H9 (cell line): ENCODE measurements around the gene TPBG. TPM values are rescaled to one million over a fixed set of nuclear protein-coding genes. Genes with fewer than 3 reads are reported as not detected.

ENCODE experiments used
- DNase-seq: peaks from one replicate; pipeline ENCODE4 v3.0.0-alpha.2; 2017
- H2AFZ ChIP-seq: one replicate; pipeline ENCODE4 v1.6.1; 2013; ENCODE audit warnings: mild to moderate bottlenecking, low read length, control low read depth, moderate library complexity
- H2AK5ac ChIP-seq: 2 replicates; pipeline ENCODE4 v1.6.1; 2013; ENCODE audit warnings: low read length, control low read depth, mixed read lengths; ENCODE audit not compliant: insufficient read length
- H2BK120ac ChIP-seq: one replicate; pipeline ENCODE4 v1.6.1; 2013; ENCODE audit warnings: low read depth, mild to moderate bottlenecking, low read length, control low read depth, inconsistent platforms; ENCODE audit not compliant: poor library complexity, severe bottlenecking
- H2BK12ac ChIP-seq: 2 replicates; pipeline ENCODE4 v1.6.1; 2013; ENCODE audit warnings: low read length, control low read depth, mixed read lengths, low read depth; ENCODE audit not compliant: insufficient read length
- H2BK15ac ChIP-seq: 2 replicates; pipeline ENCODE4 v1.6.1; 2013; ENCODE audit warnings: low read depth, low read length, control low read depth
- H2BK20ac ChIP-seq: one replicate; pipeline ENCODE4 v1.6.1; 2013; ENCODE audit warnings: low read depth, mild to moderate bottlenecking, low read length, control low read depth, inconsistent platforms; ENCODE audit not compliant: poor library complexity, severe bottlenecking
- H2BK5ac ChIP-seq: 2 replicates; pipeline ENCODE4 v1.6.1; 2013; ENCODE audit warnings: low read length, control low read depth, mixed read lengths; ENCODE audit not compliant: insufficient read length
- H3K14ac ChIP-seq: 2 replicates; pipeline ENCODE4 v1.6.1; 2013; ENCODE audit warnings: low read length, control low read depth; ENCODE audit not compliant: insufficient read depth
- H3K18ac ChIP-seq: 2 replicates; pipeline ENCODE4 v1.6.1; 2013; ENCODE audit warnings: low read depth, mild to moderate bottlenecking, mixed read lengths, low read length, control low read depth; ENCODE audit not compliant: insufficient read length
- H3K23ac ChIP-seq: 2 replicates; pipeline ENCODE4 v1.6.1; 2013; ENCODE audit warnings: low read length, control low read depth, mixed read lengths, low read depth; ENCODE audit not compliant: insufficient read length
- H3K23me2 ChIP-seq: 2 replicates; pipeline ENCODE4 v1.6.1; 2013; ENCODE audit warnings: low read depth, mild to moderate bottlenecking, mixed read lengths, low read length, control low read depth; ENCODE audit not compliant: insufficient read length, poor library complexity, severe bottlenecking
- H3K27ac ChIP-seq: 2 replicates; pipeline ENCODE4 v1.5.1; 2013; ENCODE audit warnings: low read length, control low read depth, mixed read lengths, low read depth; ENCODE audit not compliant: insufficient read length
- H3K27me3 ChIP-seq: 2 replicates; pipeline ENCODE4 v1.6.1; 2013; ENCODE audit warnings: low read length, control low read depth, inconsistent platforms; ENCODE audit not compliant: insufficient read depth
- H3K4ac ChIP-seq: 2 replicates; pipeline ENCODE4 v1.6.1; 2013; ENCODE audit warnings: low read depth, mild to moderate bottlenecking, control low read depth, inconsistent platforms, low read length, moderate library complexity
- H3K4me1 ChIP-seq: 2 replicates; pipeline ENCODE4 v1.6.1; 2013; ENCODE audit warnings: low read length, control low read depth, inconsistent platforms; ENCODE audit not compliant: insufficient read depth
- H3K4me2 ChIP-seq: 2 replicates; pipeline ENCODE4 v1.6.1; 2013; ENCODE audit warnings: low read length, control low read depth, mixed read lengths; ENCODE audit not compliant: insufficient read length, insufficient read depth
- H3K56ac ChIP-seq: 2 replicates; pipeline ENCODE4 v1.6.1; 2013; ENCODE audit warnings: low read depth, mild to moderate bottlenecking, mixed read lengths, low read length, control low read depth; ENCODE audit not compliant: insufficient read length
- H3K79me1 ChIP-seq: 2 replicates; pipeline ENCODE4 v1.6.1; 2013; ENCODE audit warnings: low read depth, mild to moderate bottlenecking, moderate library complexity, low read length, control low read depth, inconsistent platforms; ENCODE audit not compliant: insufficient read depth, poor library complexity, severe bottlenecking
- H3K79me2 ChIP-seq: 2 replicates; pipeline ENCODE4 v1.6.1; 2013; ENCODE audit warnings: low read length, control low read depth, inconsistent platforms; ENCODE audit not compliant: insufficient read depth
- H3K9ac ChIP-seq: 2 replicates; pipeline ENCODE4 v1.6.1; 2013; ENCODE audit warnings: low read length, control low read depth, mixed read lengths; ENCODE audit not compliant: insufficient read length; ENCODE audit errors: extremely low read depth
- H3K9me3 ChIP-seq: one replicate; pipeline ENCODE4 v1.6.1; 2013; ENCODE audit warnings: low read depth, low read length, inconsistent platforms; ENCODE audit not compliant: control insufficient read depth
- H3T11ph ChIP-seq: one replicate; pipeline ENCODE4 v1.6.1; 2013; ENCODE audit warnings: mild to moderate bottlenecking, low read length, control low read depth, inconsistent platforms
- H4K20me1 ChIP-seq: one replicate; pipeline ENCODE4 v1.6.1; 2013; ENCODE audit not compliant: control insufficient read depth, insufficient read length, insufficient read depth
- H4K5ac ChIP-seq: 2 replicates; pipeline ENCODE4 v1.6.1; 2013; ENCODE audit warnings: low read depth, mild to moderate bottlenecking, mixed read lengths, low read length, control low read depth; ENCODE audit not compliant: insufficient read length
- H4K8ac ChIP-seq: replicated peaks from 2 replicates; pipeline ENCODE4 v1.6.1; 2013; ENCODE audit warnings: low read length, control low read depth, mixed read lengths, low read depth; ENCODE audit not compliant: insufficient read length
- H4K91ac ChIP-seq: 2 replicates; pipeline ENCODE4 v1.6.1; 2013; ENCODE audit warnings: low read depth, mild to moderate bottlenecking, moderate library complexity, mixed read lengths, low read length, control low read depth; ENCODE audit not compliant: insufficient read length
- H3K27ac Mint-ChIP-seq, 3 experiments: 2 replicates in 2 of 3; 3 replicates in 1 of 3; pipeline ENCODE4 v1.8.0; 2020 to 2021; ENCODE audit warnings: mixed read lengths in 3 of 3, mild to moderate bottlenecking in 1 of 3, moderate library complexity in 1 of 3
- H3K27me3 Mint-ChIP-seq: 2 replicates; pipeline ENCODE4 v1.8.0; 2021; ENCODE audit warnings: low read depth, mild to moderate bottlenecking, moderate library complexity, mixed read lengths
- H3K36me3 Mint-ChIP-seq, 3 experiments: 2 replicates in 2 of 3; 3 replicates in 1 of 3; pipeline ENCODE4 v1.8.0; 2020 to 2021; ENCODE audit warnings: low read depth in 3 of 3, mixed read lengths in 3 of 3; ENCODE audit not compliant: insufficient read depth in 1 of 3
- H3K4me1 Mint-ChIP-seq, 2 experiments: 2 replicates each; pipeline ENCODE4 v1.8.0; 2020; ENCODE audit warnings: mixed read lengths in 2 of 2
- H3K4me3 Mint-ChIP-seq, 2 experiments: 2 replicates in 1 of 2; 3 replicates in 1 of 2; pipeline ENCODE4 v1.8.0; 2020 to 2021; ENCODE audit warnings: mild to moderate bottlenecking in 2 of 2, mixed read lengths in 2 of 2, moderate library complexity in 1 of 2
- H3K9me3 Mint-ChIP-seq, 2 experiments: 2 replicates in 1 of 2; 3 replicates in 1 of 2; pipeline ENCODE4 v1.8.0; 2020; ENCODE audit warnings: mild to moderate bottlenecking in 2 of 2, mixed read lengths in 2 of 2, moderate library complexity in 1 of 2
- CTCF ChIP-seq: fragments of 200-600 bp; sonication (generic); conservative IDR thresholded peaks from 3 replicates; pipeline ENCODE4 v1.8.0; 2021; ENCODE audit warnings: antibody characterized with exemption, mild to moderate bottlenecking
- WGBS: extraction: QIAGEN DNeasy Blood & Tissue Kit; methylation state at CpG from one replicate; pipeline ENCODE4 v1.1.7; 2013; ENCODE audit warnings: missing lambda C conversion rate, low lambda C conversion rate, mixed read lengths; ENCODE audit not compliant: insufficient read length; ENCODE audit errors: extremely low coverage; 5-methylcytosine and 5-hydroxymethylcytosine counted together
- total RNA-seq: library from RNA; stranded (reverse); gene quantifications from 2 replicates; pipeline ENCODE4 v1.2.1, GENCODE V29; 2021

Gene TPBG
- total RNA-seq, 1 experiment from 2014 or later: 19.0 TPM

GRCh38 chr6:82413868-82414267 is 50.3 kb downstream of the TPBG start:
- no peaks in the 10 kb centered on the region for H3K9me3 Mint-ChIP-seq
- no peak overlapping the region for H2BK120ac ChIP-seq
- H2AFZ ChIP-seq: no peak overlapping the region
- H2BK5ac ChIP-seq: no peak overlapping the region
- TF ChIP-seq CTCF: no peak
- no peak for DNase-seq
- H3K9ac ChIP-seq: no peak overlapping the region
- H3K79me1 ChIP-seq: no peaks in the 10 kb centered on the region
- no peak overlapping the region for H2BK15ac ChIP-seq
- WGBS: no CpG with 5 or more reads among the region's 2 CpGs
- H4K8ac ChIP-seq: no peak overlapping the region
- H3K56ac ChIP-seq: no peak overlapping the region
- H3K27ac ChIP-seq: no peak overlapping the region
- H3K4me1 ChIP-seq: no peaks in the 10 kb centered on the region
- no peak overlapping the region for H4K91ac ChIP-seq
- peaks cover 4 to 5% of the 10 kb centered on the region in 2 experiments; a peak in 3 of 4 replicates for H3K4me1 Mint-ChIP-seq
- H2BK12ac ChIP-seq: no peak overlapping the region
- no peak overlapping the region for H4K5ac ChIP-seq
- no peak overlapping the region for H3T11ph ChIP-seq
- no peaks in the 10 kb centered on the region for H3K23me2 ChIP-seq
- H3K36me3 Mint-ChIP-seq: no peaks in the 10 kb centered on the region; a peak in 1 of 7 replicates
- H3K9me3 ChIP-seq: no peaks in the 10 kb centered on the region
- no peak overlapping the region for H3K4ac ChIP-seq
- no peak overlapping the region for H3K18ac ChIP-seq
- no peaks in the 10 kb centered on the region for H3K79me2 ChIP-seq
- no peaks in the 10 kb centered on the region for H3K27me3 ChIP-seq
- no peak overlapping the region for H3K4me2 ChIP-seq
- no peak overlapping the region for H3K14ac ChIP-seq
- no peak overlapping the region for H3K4me3 Mint-ChIP-seq
- H2BK20ac ChIP-seq: no peak overlapping the region
- no peaks in the 10 kb centered on the region for H3K27me3 Mint-ChIP-seq
- H3K23ac ChIP-seq: no peak overlapping the region
- no peak overlapping the region for H3K27ac Mint-ChIP-seq
- no peak overlapping the region for H2AK5ac ChIP-seq
- H4K20me1 ChIP-seq: no peaks in the 10 kb centered on the region
